GM21515 (cell line): ENCODE data around the gene NRIP3.

Source experiments
- ATAC-seq: cut with Tn5 transposase; IDR thresholded peaks from one replicate; pipeline ENCODE4 v1.9.1; 2021; ENCODE audit not compliant: unreplicated experiment

Gene NRIP3

GRCh38 chr11:8933931-8934330, 69.9 kb downstream of the NRIP3 start:
- ATAC-seq: no peak

DNA sequence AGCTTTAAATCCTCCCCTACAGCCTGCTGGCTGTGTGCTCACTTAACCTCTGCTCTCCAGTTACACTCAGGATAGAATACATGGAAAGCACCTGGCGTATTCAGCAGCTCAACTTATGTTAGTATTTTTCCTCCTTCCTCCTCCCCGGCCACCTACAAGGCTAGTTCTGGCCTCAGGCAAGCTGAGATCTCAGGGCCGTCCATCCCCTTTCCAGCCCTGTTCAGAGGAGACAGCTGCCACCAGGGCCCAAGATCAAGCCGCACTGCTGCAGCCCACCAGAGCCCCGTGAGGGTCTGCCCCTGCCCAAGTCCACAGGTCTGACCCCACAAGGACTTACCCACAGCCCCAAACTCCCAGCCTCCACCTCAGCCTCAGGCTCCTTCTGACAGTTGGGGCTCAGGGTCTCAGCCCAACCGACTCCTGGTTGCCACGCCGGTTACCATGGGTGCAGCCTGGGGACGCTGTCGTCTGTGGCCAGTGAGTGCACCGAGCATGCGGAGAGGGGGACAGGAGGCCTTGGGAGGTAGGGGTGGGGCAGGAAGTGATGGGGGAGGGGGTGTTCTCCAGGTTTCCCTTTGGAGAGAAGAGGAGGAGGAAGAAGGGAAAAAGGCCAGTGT, 71.1 kb downstream of the NRIP3 start, which contains the start of gene C11orf16:
C11orf16 (minus strand) TSS at position 384 of the 617 bp plus-strand sequence. CDS start 639 bp downstream, outside the sequence.
- ATAC-seq: no peak
